ENCODE results near the gene UBTF.

The UBTF gene

DNA sequence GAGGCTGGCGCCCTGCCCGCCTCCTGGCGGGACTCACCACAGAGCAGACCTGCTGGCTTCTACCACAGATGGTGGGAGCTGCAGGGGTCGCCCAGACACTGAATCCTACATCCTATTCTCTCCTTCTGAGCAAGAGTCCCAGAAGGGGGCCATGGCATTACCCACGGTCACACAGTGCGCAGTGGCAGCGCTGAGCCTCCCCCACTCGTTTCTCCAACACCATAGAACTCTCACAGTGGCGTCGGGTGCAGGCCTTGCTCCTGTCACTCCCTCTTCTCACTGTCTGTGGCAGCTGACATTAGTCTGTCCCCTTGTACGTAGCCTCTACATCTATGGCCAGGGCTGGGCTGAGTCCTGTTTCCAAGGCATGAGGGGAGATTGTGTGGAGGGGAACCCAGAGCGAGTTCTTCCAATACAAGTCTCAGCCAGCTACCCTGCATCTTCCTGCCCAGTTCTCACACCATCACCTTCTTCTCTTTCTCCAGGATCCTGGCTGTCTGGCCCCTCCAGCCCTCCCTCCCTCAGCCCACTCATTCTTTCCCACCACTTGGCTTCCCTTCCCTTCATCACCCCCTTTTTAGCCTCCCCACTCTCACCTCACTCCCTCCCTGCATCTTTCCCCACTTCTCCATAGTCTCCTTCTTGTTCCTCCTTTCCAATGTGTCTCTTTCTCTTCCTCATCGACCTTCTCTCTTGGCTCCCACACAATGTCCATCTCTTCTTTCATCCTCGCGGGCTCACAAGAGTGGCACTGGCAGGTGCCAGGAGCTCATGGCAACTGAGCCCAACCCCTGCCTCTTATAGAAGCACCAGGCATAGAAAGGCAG lies 5.9 kb downstream of the UBTF start:
- TF ChIP-seq, protein P1, sequence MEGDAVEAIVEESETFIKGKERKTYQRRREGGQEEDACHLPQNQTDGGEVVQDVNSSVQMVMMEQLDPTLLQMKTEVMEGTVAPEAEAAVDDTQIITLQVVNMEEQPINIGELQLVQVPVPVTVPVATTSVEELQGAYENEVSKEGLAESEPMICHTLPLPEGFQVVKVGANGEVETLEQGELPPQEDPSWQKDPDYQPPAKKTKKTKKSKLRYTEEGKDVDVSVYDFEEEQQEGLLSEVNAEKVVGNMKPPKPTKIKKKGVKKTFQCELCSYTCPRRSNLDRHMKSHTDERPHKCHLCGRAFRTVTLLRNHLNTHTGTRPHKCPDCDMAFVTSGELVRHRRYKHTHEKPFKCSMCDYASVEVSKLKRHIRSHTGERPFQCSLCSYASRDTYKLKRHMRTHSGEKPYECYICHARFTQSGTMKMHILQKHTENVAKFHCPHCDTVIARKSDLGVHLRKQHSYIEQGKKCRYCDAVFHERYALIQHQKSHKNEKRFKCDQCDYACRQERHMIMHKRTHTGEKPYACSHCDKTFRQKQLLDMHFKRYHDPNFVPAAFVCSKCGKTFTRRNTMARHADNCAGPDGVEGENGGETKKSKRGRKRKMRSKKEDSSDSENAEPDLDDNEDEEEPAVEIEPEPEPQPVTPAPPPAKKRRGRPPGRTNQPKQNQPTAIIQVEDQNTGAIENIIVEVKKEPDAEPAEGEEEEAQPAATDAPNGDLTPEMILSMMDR (conservative IDR thresholded peaks at IDR 0.05; ENCODE audit: low read depth, low read length) = no peak
- H3K4me3 ChIP-seq (ENCODE audit: low read depth, low read length) = no peak overlapping the region
- DNase-seq (ENCODE audit: low read depth) = no peak

DNA sequence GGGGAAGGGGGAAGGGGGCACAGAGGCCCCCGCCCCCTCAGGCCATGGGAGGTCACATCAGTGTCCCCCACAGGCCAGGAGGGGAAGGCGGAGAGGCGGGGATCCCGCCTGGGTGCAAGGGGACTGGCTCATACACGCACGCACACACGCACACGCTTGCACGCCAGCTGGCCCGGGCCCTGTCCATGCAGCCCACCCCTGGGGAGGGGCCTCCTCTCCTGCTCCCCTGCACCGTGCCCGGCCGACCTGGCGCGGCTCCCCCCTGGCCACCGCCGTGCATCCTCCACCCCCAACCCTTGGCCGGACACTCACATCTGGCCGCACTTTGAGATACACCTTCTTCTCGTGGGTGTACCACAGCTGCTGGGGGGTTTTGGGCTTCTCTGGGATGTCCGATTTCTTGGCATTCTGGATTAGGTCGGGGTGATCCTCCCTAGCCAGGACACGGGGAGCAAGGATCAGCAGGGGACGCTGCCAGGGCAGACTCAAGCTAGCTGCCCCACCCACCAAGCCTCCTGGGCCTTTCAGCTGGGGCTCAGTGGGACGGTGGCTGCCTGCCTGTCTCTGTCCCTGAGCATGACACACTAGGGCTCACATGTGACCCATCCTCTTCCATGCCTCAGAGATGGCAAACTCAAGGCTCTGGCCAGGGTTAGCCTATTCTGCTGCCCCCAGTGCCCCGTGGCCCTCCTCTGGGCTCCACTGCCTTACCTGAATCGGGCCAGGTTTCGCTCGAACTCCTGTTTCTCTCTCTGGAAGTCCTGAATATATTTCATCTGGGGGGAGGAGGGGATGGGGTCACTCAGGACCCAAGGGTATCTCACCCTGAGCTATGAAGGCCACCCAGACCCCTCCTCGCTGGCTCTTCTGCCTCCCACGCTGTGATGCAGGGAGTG lies 6.7 kb downstream of the UBTF start:
- TF ChIP-seq, protein P1 (conservative IDR thresholded peaks at IDR 0.05; ENCODE audit: low read depth, low read length) = no peak
- DNase-seq (ENCODE audit: low read depth) = no peak
- no peak overlapping the region for H3K4me3 ChIP-seq (ENCODE audit: low read depth, low read length)

DNA sequence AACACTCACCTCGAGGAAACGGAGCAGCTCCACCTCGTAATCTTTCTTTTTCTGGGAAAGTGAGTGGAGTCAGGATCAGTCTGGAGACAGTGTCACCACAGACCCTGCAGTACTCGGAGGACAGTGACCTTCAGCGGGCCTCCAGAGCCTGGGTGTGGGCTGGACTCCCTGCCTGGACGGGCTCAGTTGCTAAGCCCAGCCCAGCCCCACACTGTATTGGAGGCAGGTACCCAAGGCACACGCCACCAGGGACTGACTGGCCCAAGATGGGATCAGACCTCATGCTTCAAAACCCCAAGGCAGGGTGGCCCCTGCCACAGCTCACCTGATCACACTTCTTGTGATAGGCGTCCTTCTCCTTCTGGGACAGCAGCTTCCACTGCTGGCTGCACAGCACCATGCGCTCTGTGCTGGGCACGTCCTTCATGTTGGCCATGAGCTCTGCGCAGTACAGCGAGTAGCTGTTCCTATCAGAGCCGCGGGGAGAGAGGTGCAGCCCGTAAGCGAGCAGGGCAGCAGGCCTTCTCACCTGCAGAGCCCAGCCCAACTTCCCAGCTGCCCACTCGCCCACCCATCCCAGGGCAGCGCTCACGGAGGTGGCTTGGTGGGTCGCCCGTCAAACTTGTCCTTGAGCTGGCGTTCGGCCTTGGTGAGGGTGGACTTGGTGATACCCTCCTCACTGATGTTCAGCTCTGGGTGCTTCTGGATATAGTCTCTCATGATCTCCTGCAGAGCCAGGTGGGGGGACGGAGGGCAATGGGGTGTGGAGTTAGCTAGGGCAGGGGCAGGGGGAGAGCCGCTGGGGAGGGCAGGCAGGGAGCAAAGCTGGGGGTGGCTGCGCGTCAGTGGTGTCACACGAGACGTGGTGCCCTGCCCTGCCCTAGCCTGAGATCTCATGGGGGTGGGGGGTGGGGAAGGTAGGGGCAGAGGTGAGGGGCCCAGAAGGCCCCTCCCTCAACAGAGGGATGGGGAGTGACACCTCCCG lies 7.9 kb downstream of the UBTF start:
- TF ChIP-seq, protein P1 (conservative IDR thresholded peaks at IDR 0.05; ENCODE audit: low read depth, low read length) = no peak
- no peak for DNase-seq (ENCODE audit: low read depth)
- no peak overlapping the region for H3K4me3 ChIP-seq (ENCODE audit: low read depth, low read length)

DNA sequence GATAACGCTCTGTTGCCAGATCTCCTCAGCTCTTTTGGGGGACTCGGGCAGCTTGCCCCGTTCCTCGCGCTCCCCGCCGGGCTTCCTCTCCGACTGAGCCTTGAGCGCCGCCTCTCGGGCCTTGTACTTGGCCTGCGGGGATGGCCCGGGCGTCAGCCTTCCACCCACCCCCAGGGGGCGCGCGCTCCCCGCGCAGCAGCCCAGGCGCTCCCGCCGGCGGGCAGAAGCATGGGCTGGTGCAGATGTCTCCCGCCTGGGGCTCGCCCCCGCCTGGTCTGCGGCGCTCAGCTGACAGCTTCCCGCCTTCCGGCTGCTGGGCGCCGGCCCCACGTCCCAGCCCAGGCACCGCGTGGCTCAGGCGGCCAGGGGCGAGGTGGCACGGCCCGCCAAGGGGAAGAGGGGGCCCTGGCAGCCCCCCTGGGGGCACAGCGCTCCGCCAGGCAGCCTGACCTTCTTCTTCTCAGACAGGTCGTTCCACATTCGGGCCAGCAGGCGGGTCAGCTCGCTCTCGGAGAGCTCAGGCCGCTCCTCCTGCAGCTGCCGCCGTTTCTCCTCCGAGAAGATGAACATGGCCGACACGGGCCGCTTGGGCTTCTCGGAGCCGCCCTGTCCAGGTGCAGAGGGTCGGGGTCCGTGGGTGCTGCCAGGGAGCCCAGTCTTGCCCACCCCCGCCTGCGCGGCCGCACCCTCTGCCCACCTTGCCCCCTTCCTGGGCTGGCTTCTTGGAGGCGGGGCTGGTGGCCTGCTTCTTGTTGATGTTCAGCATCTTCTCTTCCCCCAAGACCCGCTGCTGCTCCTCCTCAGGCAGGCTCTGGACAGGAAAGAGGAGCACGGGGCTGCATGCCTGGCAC lies 8.9 kb downstream of the UBTF start:
- TF ChIP-seq, protein P1 (conservative IDR thresholded peaks at IDR 0.05; ENCODE audit: low read depth, low read length) = peak; percentile 76
- peak; percentile 89 for DNase-seq (ENCODE audit: low read depth)
- H3K4me3 ChIP-seq (ENCODE audit: low read depth, low read length) = no peak overlapping the region

DNA sequence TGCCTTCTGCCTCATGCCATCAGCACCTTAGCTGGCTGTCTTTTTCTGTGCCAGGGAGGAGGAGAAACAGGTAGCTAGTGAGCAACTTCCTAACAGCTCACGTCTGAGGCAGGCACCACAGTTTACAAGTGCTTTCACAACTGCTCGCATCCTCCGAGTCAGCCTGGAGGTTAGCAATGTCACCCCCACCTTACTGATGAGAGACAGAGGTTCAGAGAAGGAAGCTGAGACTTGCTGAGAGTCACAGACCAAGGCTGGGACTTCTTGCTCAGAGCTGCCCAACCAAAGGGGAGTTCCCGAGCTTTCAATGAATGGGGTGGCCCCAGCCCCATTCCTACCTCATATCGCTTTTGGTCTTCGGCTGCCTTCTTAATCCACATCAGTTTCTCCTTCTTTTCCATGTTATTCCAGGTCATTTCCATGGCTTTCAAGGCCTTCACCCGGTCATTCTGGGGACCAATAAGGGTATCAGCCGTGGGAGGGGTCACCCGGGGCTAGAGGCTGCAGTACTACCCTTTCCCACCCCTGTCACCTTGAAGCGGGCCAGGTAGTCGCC lies 9.6 kb downstream of the UBTF start:
- DNase-seq (ENCODE audit: low read depth) = no peak
- TF ChIP-seq, protein P1 (conservative IDR thresholded peaks at IDR 0.05; ENCODE audit: low read depth, low read length) = no peak
- no peak overlapping the region for H3K4me3 ChIP-seq (ENCODE audit: low read depth, low read length)

Measured in choroid plexus epithelial cell (primary cell).